GM12801 (cell line): ENCODE results near the gene CPLX4.

ENCODE experiments used
- TF ChIP-seq, protein P1 (sequence below): IDR thresholded peaks from one replicate; pipeline ENCODE4 v1.5.1; 2011; ENCODE audit warnings: control low read depth; ENCODE audit not compliant: insufficient read length; ENCODE audit errors: extremely low read depth

The CPLX4 gene

DNA sequence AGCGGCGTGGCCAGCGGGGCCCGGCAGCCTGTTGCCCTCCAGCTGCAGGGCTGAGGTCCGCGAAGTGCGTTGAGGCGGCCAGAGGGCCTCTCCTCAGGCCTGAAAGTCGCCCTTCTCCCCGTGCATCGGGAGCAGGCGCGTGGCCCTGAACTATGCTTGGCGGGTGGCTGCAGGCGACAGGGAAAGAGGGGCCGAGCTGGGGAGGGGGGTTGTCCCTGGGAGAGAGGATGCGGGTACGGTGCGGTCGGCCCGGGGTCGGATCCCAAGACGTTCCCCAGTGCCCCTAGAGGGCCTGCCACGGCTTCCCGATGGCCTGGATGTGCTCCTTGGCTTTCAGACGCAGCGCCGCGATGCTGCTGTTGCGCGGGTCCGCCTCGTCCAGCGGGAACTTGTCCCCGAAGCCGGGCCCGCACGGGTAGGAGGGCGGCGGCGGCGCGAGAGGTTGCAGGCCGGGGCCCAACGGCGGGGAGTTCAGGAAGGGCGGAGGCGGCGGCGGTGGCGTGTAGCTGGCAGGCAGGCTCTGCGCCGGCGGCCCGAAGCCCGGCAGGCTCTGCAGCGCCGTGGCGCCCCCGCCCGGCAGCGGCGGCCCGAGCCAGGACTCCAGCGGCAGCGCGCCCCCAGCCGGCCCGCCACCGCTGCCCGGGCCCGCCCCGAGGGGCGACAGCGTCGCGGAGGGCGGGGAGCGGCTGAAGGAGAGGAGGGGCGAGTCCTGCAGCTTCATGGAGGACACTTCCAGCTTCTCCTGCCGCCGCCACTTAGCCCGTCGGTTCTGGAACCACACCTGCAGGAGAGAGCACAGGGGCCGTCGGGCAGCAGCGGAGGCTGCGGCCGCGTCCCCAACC is 49.5 kb downstream of the CPLX4 start:
- TF ChIP-seq, protein P1, sequence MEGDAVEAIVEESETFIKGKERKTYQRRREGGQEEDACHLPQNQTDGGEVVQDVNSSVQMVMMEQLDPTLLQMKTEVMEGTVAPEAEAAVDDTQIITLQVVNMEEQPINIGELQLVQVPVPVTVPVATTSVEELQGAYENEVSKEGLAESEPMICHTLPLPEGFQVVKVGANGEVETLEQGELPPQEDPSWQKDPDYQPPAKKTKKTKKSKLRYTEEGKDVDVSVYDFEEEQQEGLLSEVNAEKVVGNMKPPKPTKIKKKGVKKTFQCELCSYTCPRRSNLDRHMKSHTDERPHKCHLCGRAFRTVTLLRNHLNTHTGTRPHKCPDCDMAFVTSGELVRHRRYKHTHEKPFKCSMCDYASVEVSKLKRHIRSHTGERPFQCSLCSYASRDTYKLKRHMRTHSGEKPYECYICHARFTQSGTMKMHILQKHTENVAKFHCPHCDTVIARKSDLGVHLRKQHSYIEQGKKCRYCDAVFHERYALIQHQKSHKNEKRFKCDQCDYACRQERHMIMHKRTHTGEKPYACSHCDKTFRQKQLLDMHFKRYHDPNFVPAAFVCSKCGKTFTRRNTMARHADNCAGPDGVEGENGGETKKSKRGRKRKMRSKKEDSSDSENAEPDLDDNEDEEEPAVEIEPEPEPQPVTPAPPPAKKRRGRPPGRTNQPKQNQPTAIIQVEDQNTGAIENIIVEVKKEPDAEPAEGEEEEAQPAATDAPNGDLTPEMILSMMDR: no peak

DNA sequence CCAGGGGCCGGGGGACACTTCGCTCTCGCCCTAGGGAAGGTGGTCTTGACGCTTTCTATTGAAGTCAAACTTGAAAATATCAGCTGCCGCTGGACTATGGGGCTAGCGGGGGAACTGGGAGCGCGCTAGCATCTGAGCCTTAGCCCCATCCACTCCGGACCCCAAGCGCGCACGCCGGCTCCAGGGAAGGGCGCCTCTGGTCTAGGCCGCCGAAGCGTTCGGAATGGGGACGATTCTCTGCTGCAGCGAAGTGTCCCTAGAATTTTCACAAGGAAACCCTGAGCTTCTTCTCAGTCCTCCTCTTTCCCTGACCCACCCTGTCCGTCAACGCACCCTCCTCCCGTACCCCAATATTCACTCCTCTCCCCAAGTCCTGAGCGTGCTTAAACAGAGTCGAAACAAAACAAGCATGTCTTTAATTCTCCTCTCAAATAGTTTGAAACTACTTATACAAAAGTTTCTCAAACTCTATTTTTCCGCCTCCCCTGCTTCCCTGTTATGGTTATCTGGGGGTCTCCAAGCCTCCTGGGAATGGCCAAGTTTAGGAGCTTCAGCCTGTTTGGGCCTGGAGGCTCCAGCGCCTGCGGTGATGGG is 50.2 kb downstream of the CPLX4 start:
- TF ChIP-seq, protein P1: no peak

DNA sequence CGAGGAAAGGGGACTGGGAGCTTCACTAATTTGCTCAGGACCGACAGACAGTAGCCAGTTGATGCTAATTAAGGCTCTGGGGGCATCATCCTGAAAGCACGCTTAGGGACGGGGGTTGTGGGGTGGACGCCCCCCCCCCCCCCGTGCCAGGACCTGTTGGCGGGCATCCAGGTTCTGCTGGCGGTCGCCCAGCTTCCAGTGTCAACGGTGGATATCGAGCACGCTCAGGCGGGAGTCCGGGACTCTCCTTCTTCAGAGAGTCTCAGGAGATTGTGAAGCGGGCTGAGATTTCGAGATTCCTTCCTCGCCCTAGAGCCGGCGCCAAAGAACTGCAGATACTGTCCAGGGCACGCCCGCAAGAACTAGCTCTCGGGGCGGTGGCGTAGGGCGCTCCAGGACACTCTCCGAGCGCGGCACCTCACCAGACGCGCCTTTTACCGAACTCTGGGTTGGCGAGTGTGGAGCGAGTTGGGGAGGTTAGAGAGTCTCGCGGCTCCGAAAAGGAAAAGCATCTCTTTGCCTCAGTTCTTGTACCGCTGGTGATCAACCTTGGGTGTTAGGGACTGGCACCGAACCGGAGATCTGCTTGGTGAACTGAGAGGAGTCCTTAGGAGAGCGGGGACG is 50.8 kb downstream of the CPLX4 start:
- TF ChIP-seq, protein P1: no peak

DNA sequence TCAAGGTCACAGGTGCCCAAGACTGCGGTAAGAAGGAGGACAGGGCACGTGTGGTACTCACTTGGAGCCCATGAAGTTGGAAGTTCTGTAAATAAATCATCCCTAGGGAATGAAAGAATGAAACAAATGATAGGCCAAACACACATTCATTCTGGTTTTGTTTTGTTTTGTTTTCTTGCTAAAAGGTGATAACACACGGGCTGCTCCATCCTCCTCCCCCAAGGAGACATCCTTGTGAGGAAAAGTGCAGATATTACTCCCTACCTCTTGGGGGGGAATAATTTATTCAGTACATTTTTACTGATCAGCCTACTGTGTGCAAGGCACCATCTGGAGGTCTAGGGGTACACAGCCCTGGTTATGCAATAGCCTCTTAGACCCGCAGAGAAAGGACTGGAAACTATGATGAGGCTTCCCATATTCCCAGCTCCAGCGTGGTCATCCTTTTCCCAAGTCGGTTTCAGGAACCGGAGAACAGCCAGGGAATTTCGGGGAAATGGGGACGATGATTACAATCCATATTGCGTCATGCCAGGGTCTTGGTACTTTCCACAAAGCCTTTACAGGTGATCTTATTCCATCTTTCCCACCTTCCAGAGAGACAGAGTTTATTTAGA is 51.5 kb downstream of the CPLX4 start:
- TF ChIP-seq, protein P1: no peak

DNA sequence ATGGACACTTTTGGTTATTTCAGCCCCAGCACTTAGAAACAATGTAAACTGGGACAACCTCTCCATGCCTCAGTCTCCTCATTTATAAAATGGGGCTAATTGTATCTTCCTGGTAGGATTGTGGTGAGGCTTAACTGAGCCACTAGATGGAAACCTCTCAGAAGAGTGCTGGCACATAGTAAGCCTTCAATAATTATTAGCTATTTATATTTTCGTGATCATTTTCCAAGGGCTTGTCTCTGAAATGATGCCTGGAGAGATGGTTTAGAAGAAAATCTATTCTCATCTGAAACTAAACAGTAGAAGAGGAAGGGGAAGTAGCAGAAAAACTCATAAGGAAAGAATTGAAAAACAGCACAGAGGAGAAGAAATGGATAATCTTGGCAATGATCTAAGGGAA is 52.0 kb downstream of the CPLX4 start:
- TF ChIP-seq, protein P1: no peak

DNA sequence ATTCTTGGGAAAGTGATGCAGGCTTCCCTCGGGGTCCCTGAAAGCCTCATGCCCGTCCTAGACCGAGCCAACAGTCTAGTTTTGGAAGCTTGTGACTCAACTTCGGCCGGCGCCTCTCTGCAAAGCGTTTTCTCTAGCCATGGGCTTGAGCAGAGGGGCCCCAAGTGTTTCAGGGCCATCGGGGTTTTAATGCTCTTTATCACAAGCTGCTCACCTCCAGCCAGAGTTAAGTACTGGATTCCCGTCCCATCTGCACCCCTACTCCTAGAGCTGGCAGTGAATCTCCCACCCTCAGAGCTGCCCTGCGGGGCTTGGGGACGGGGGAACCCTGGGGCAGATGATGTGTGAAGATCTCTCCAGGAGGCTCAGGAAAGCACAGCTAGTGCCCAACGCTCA is 52.5 kb downstream of the CPLX4 start:
- TF ChIP-seq, protein P1: no peak
